Gastrocnemius medialis (tissue), 4 donors: ENCODE measurements around the gene RCAN2.

Experiments
- POLR2A ChIP-seq, 2 donors: fragments of 450-650 bp; IDR thresholded peaks; one replicate each; pipeline ENCODE4 v1.6.1; 2017; ENCODE audit warnings: antibody characterized with exemption in 2 of 2, mild to moderate bottlenecking in 2 of 2, moderate library complexity in 2 of 2
- TF ChIP-seq, protein P1 (sequence below), 5 experiments: fragments of 450-650 bp in 3 of 5; fragments of 200-600 bp in 2 of 5; sonication (generic) in 2 of 5; IDR thresholded peaks in 4 of 5; conservative IDR thresholded peaks in 1 of 5; 1 replicate in 4 of 5; 2 replicates in 1 of 5; pipeline ENCODE4 v1.5.1; 2016 to 2019; ENCODE audit warnings: antibody characterized with exemption in 5 of 5, mild to moderate bottlenecking in 3 of 5, moderate library complexity in 3 of 5

DNA sequence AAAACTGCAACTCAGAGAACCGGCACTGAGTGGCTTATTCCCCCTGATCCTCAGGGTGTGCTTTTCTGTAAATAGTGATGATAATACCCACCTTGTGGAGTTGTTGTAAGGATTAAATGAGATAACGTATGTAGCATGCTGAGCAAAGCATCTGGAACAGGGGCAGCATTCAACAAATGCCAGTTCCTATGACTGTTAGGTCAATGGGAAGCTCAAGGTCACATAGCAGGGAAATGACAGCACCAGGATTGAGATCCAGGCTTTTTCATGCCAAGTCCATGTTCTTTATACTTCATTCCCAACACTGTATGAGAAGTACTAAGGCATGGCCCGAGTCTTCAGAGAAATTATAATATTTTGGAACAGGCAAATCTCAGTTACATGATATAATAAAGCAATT is 5.1 kb downstream of the RCAN2 start:
- no peak for TF ChIP-seq POLR2A (IDR thresholded peaks at IDR 0.05)
- TF ChIP-seq, protein P1, sequence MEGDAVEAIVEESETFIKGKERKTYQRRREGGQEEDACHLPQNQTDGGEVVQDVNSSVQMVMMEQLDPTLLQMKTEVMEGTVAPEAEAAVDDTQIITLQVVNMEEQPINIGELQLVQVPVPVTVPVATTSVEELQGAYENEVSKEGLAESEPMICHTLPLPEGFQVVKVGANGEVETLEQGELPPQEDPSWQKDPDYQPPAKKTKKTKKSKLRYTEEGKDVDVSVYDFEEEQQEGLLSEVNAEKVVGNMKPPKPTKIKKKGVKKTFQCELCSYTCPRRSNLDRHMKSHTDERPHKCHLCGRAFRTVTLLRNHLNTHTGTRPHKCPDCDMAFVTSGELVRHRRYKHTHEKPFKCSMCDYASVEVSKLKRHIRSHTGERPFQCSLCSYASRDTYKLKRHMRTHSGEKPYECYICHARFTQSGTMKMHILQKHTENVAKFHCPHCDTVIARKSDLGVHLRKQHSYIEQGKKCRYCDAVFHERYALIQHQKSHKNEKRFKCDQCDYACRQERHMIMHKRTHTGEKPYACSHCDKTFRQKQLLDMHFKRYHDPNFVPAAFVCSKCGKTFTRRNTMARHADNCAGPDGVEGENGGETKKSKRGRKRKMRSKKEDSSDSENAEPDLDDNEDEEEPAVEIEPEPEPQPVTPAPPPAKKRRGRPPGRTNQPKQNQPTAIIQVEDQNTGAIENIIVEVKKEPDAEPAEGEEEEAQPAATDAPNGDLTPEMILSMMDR (IDR thresholded peaks at IDR 0.05 in 4 of 5, conservative IDR thresholded peaks at IDR 0.05 in 1 of 5) = no peak
